Keratinocyte (primary cell): ENCODE results near the gene SLC6A3.

ENCODE experiments used
- EZH2 ChIP-seq: IDR thresholded peaks from one replicate; pipeline ENCODE4 v1.6.1; 2012; ENCODE audit warnings: inconsistent platforms, mild to moderate bottlenecking, low read length, moderate library complexity
- TF ChIP-seq, protein P1 (sequence below), 3 experiments: IDR thresholded peaks in 1 of 3; conservative IDR thresholded peaks in 1 of 3; optimal IDR thresholded peaks in 1 of 3; 2 replicates in 2 of 3; 3 replicates in 1 of 3; pipeline versions ENCODE3 to v1.5.1; 2011; ENCODE audit warnings: low read length in 3 of 3, mild to moderate bottlenecking in 3 of 3, moderate library complexity in 2 of 3, control low read depth in 1 of 3, inconsistent platforms in 1 of 3; ENCODE audit not compliant: insufficient read depth in 2 of 3; ENCODE audit errors: extremely low read depth in 1 of 3

DNA sequence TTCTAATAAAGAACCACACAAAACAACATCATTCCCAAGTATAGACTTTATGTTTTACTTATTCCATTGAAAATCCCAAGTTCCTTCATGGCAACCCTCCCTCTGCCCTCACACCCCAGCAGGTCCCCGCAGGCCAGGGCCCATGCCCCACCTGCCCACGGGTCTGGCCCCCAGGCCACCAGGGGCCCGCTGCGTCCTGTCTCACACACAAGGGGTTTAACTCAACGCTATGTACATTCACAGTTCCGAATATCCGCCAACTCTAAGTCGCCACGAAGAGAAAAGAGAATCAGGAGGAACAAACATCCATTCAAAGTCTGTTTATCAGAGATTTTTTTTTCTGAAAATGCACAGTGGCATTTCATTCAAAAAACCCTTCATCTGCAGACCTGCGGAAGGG is 16.2 kb upstream of the SLC6A3 start:
- TF ChIP-seq, protein P1, sequence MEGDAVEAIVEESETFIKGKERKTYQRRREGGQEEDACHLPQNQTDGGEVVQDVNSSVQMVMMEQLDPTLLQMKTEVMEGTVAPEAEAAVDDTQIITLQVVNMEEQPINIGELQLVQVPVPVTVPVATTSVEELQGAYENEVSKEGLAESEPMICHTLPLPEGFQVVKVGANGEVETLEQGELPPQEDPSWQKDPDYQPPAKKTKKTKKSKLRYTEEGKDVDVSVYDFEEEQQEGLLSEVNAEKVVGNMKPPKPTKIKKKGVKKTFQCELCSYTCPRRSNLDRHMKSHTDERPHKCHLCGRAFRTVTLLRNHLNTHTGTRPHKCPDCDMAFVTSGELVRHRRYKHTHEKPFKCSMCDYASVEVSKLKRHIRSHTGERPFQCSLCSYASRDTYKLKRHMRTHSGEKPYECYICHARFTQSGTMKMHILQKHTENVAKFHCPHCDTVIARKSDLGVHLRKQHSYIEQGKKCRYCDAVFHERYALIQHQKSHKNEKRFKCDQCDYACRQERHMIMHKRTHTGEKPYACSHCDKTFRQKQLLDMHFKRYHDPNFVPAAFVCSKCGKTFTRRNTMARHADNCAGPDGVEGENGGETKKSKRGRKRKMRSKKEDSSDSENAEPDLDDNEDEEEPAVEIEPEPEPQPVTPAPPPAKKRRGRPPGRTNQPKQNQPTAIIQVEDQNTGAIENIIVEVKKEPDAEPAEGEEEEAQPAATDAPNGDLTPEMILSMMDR (optimal IDR thresholded peaks at IDR 0.05 in 1 of 3, IDR thresholded peaks at IDR 0.05 in 1 of 3, conservative IDR thresholded peaks at IDR 0.05 in 1 of 3; ENCODE audit: extremely low read depth in 1 of 3, insufficient read depth in 2 of 3, low read length in 3 of 3): no peak
- no peak for TF ChIP-seq EZH2
